SU-DHL-6 (cell line): ENCODE data around the gene MYT1.

ENCODE experiments used
- CTCF ChIP-seq: fragments of 200-600 bp; sonication (generic); IDR thresholded peaks from one replicate; pipeline ENCODE4 v1.5.1; 2017; ENCODE audit warnings: antibody characterized with exemption, mild to moderate bottlenecking, low read length, moderate library complexity; ENCODE audit not compliant: insufficient read depth, poor library complexity, severe bottlenecking
- EZH2phosphoT487 ChIP-seq: fragments of 200-600 bp; sonication (generic), shearing (Covaris generic); conservative IDR thresholded peaks from 2 replicates; pipeline ENCODE4 v1.6.1; 2018; ENCODE audit warnings: mild to moderate bottlenecking, antibody characterized with exemption, low read length, moderate library complexity, mixed read lengths

GRCh38 chr20:64115171-64115911 is 48.9 kb upstream of the MYT1 start:
- no peak for TF ChIP-seq CTCF
- no peak for TF ChIP-seq EZH2phosphoT487
